ENCODE data around the gene SMIM8. TPM values are rescaled to one million over a fixed set of nuclear protein-coding genes. Genes with fewer than 3 reads are reported as not detected.

Gene SMIM8, protein sequence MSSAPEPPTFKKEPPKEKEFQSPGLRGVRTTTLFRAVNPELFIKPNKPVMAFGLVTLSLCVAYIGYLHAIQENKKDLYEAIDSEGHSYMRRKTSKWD
- total RNA-seq = 10 to 100 TPM in 1 of 3 donors, 1 to 10 TPM in 2; 8.0 to 11.1 (median 9.5) TPM
- total RNA-seq (2013) = 18.7 TPM

DNA sequence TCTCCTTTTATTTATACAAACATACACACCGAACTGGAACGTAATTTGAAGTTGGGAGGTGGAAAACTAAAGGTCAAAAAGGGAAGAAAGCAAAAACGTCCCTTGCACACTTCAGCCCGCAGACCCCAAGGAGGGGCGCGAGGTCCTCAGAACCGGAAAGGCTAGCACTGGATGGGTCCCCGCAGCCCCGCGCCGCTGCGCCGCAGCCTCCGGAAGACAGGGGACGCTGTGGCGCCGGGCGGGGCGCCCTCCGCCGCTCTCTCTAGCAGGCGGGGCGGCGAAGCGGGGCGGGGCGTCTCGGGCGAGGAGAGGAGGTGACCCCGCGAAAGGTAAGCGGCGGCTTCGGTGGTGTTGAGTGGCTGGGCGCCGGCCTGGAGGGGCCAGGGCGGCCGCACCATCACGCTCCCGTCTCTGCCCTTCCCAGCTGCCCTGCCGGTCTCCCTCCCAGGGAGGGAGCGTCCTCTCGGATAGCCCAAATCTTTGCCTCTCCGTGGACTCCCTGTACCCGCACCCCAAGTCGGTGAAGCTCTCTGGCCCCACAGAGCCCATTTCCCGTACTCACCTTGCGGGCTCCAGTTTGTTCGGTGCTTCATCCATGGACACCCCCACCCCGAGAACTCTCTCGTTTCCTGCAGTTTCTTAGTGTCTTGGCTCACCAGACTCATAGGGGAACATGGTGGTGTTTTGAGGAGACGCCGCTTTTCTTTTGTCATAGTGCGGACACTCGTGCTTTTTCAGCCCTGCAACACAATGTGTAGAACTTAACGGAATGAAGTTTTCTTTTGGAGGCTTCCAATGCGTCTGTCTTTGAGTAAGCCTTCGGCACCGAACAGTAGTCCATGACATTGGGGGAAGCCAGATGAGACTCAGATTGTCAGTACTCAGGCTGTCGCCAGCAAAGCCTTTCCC, at the start of gene SMIM8:
TSS of gene SMIM8 (plus strand) at position 285 of the 909 bp plus-strand sequence. CDS start 14,444 bp downstream, outside the sequence.
- peak; percentile 99 to 100 (median 100) for ATAC-seq
- DNase-seq = peak; percentile 83 to 88
- H3K9me3 Mint-ChIP-seq = peaks cover 2 to 4% of the 10 kb centered on the region in 2 donors
- intact Hi-C loops (cut with micrococcal nuclease) = loop anchor here (1.0 to 10.0 kb wide), 3 partner anchors 150 to 382 kb away; partner anchors contain the start of genes AKIRIN2, ORC3 and SLC35A1
- H3K27ac Mint-ChIP-seq = peak within 1 kb of the TSS; percentile 85 to 92
- peak within 1 kb of the TSS; percentile 89 for H3K4me3 ChIP-seq (ENCODE audit: low read length)
- H3K4me1 ChIP-seq (ENCODE audit: control insufficient read depth, insufficient read depth, low read length) = peaks cover 6% of the 10 kb centered on the region
- H3K27me3 Mint-ChIP-seq (ENCODE audit: low read depth in 2 of 2) = peaks cover 8 to 9% of the 10 kb centered on the region in 2 donors
- WGBS (ENCODE audit: insufficient coverage) = under 1% methylated on average over 58 of the region's 60 CpGs
- H3K36me3 Mint-ChIP-seq = no peaks in the 10 kb centered on the region
- H3K9me3 ChIP-seq (ENCODE audit: control insufficient read depth, insufficient read depth, low read length) = no peaks in the 10 kb centered on the region
- peaks cover 13 to 23% of the 10 kb centered on the region in 2 donors for H3K4me1 Mint-ChIP-seq
- no peaks in the 10 kb centered on the region for H3K27me3 ChIP-seq (ENCODE audit: control insufficient read depth, insufficient read depth, low read length)
- H3K27ac ChIP-seq (ENCODE audit: low read length) = peak within 1 kb of the TSS; percentile 49
- H3K4me3 Mint-ChIP-seq = peak within 1 kb of the TSS; percentile 99
- TF ChIP-seq, protein P1, sequence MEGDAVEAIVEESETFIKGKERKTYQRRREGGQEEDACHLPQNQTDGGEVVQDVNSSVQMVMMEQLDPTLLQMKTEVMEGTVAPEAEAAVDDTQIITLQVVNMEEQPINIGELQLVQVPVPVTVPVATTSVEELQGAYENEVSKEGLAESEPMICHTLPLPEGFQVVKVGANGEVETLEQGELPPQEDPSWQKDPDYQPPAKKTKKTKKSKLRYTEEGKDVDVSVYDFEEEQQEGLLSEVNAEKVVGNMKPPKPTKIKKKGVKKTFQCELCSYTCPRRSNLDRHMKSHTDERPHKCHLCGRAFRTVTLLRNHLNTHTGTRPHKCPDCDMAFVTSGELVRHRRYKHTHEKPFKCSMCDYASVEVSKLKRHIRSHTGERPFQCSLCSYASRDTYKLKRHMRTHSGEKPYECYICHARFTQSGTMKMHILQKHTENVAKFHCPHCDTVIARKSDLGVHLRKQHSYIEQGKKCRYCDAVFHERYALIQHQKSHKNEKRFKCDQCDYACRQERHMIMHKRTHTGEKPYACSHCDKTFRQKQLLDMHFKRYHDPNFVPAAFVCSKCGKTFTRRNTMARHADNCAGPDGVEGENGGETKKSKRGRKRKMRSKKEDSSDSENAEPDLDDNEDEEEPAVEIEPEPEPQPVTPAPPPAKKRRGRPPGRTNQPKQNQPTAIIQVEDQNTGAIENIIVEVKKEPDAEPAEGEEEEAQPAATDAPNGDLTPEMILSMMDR (IDR thresholded peaks at IDR 0.05) = peak; percentile 100
- H3K36me3 ChIP-seq (ENCODE audit: control insufficient read depth, insufficient read depth, low read length) = no peaks in the 10 kb centered on the region

DNA sequence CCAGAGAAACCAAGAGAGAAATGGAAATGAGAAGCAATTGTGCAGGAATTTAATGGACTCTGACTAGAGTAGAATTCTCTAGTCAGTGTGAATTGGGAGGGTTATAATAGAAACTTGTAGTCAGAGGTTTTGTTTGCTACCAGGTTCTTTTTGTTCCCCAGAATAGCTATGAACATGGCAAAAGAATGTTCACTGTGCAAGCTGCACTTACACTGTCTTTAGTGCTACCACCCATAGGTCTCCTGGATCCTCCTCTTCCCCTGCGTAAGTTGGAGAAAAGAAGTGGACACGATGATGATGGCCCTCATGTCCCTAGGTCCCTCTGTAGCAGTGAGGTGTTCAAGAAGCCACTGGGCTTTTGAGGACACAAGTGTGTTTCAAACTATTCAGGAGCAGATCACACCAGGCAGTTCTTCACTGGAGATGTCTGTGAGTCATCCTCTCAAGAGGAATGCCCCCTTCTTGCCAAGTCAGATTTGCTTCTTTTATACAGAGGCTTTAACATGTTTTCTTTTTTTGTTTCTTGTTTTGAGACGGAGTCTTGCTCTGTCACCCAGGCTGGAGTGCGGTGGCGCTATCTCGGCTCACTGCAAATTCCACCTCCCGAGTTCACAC, 47.6 kb upstream of the SMIM8 start:
- intact Hi-C loops (cut with micrococcal nuclease) = no loop called here

DNA sequence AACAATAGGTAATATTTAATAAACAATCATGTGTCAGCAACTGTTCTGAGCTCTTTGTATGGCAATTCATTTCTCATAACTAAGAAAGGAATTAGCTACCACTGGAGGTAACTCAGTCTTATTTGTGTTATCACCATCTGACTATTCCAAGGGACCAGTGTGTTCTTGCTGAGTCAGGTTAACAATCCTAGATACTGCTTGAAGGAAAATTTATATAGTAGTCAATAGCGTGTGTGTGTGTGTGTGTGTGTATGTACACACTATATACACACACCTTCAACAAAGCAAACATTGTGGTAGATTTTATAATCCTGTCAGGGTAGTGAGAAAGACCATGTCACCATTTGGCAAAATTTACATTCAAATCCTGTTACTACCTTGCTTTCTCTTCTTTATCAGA, 45.8 kb upstream of the SMIM8 start:
- Histone ChIP-seq H3K4me1 (ENCODE audit: control insufficient read depth, insufficient read depth, low read length) (no peaks in the 10 kb centered on the region), H3K27ac (ENCODE audit: low read length) (no peak overlapping the region), H3K36me3 (ENCODE audit: control insufficient read depth, insufficient read depth, low read length) (no peaks in the 10 kb centered on the region), H3K27me3 (ENCODE audit: control insufficient read depth, insufficient read depth, low read length) (no peaks in the 10 kb centered on the region), H3K4me3 (ENCODE audit: low read length) (no peak overlapping the region), H3K9me3 (ENCODE audit: control insufficient read depth, insufficient read depth, low read length) (no peaks in the 10 kb centered on the region)
- DNase-seq (no peak), ATAC-seq (no peak)
- TF ChIP-seq, protein P1 (IDR thresholded peaks at IDR 0.05) = no peak
- H3K27me3 Mint-ChIP-seq (ENCODE audit: low read depth in 2 of 2) = no peaks in the 10 kb centered on the region
- H3K36me3 Mint-ChIP-seq = no peaks in the 10 kb centered on the region
- no peak overlapping the region for H3K27ac Mint-ChIP-seq
- intact Hi-C loops (cut with micrococcal nuclease) = no loop called here
- no peaks in the 10 kb centered on the region for H3K9me3 Mint-ChIP-seq
- no peak overlapping the region for H3K4me3 Mint-ChIP-seq
- H3K4me1 Mint-ChIP-seq = peaks cover 4 to 5% of the 10 kb centered on the region in 2 donors
- no CpG with 5 or more reads among the region's 1 CpG for WGBS (ENCODE audit: insufficient coverage)

More for the DNA sequence above, 47.6 kb upstream of the SMIM8 start:
- Histone ChIP-seq H3K4me3 (ENCODE audit: low read length) (no peak overlapping the region), H3K9me3 (ENCODE audit: control insufficient read depth, insufficient read depth, low read length) (no peaks in the 10 kb centered on the region), H3K36me3 (ENCODE audit: control insufficient read depth, insufficient read depth, low read length) (no peaks in the 10 kb centered on the region), H3K27ac (ENCODE audit: low read length) (no peak overlapping the region), H3K27me3 (ENCODE audit: control insufficient read depth, insufficient read depth, low read length) (no peaks in the 10 kb centered on the region), H3K4me1 (ENCODE audit: control insufficient read depth, insufficient read depth, low read length) (no peaks in the 10 kb centered on the region)
- DNase-seq (peak in 1 of 2 donors; percentile 6), ATAC-seq (no peak)
- Mint-ChIP-seq H3K36me3 (no peaks in the 10 kb centered on the region), H3K4me1 (peaks cover 4 to 5% of the 10 kb centered on the region in 2 donors), H3K27me3 (ENCODE audit: low read depth in 2 of 2) (no peaks in the 10 kb centered on the region), H3K9me3 (no peaks in the 10 kb centered on the region), H3K4me3 (no peak overlapping the region), H3K27ac (no peak overlapping the region)
- TF ChIP-seq, protein P1 (IDR thresholded peaks at IDR 0.05) = no peak
- 93% methylated on average over 7 of the region's 7 CpGs for WGBS (ENCODE audit: insufficient coverage)

Measured in natural killer cell (primary cell).